Mononuclear cell (primary cell): ENCODE measurements around the gene ESRRB. TPM values are rescaled to one million over a fixed set of nuclear protein-coding genes. Genes with fewer than 3 reads are reported as not detected.

ENCODE experiments used
- H3K27me3 ChIP-seq: 2 replicates; pipeline ENCODE4 v1.6.0; 2011; ENCODE audit warnings: low read length, control low read depth; ENCODE audit not compliant: insufficient read depth
- H3K4me1 ChIP-seq: 2 replicates; pipeline ENCODE4 v1.5.1; 2011; ENCODE audit warnings: mild to moderate bottlenecking, low read length, control low read depth; ENCODE audit not compliant: insufficient read depth
- H3K4me3 ChIP-seq: 2 replicates; pipeline ENCODE4 v1.5.1; 2011; ENCODE audit warnings: mild to moderate bottlenecking, low read length, moderate library complexity
- H3K9me3 ChIP-seq: 2 replicates; pipeline ENCODE4 v1.5.1; 2011; ENCODE audit warnings: low read depth, mild to moderate bottlenecking, control low read depth, low read length
- total RNA-seq: library from RNA; depleted of rRNA; stranded (reverse); fragments of >200 nt; gene quantifications from one replicate; pipeline ENCODE4 v1.2.3, GENCODE V29; 2012

Gene ESRRB
- total RNA-seq, 1 donor: 0.10 TPM

- Histone ChIP-seq H3K4me1 (no peaks in the 10 kb centered on the region), H3K4me3 (no peak overlapping the region), H3K9me3 (no peaks in the 10 kb centered on the region), H3K27me3 (no peaks in the 10 kb centered on the region)
Measured at GRCh38 chr14:76538648-76539008, 162.7 kb downstream of the ESRRB start.

GRCh38 chr14:76539130-76539529 is 163.2 kb downstream of the ESRRB start:
- Histone ChIP-seq H3K9me3 (no peaks in the 10 kb centered on the region), H3K4me3 (no peak overlapping the region), H3K4me1 (no peaks in the 10 kb centered on the region), H3K27me3 (no peaks in the 10 kb centered on the region)

- Histone ChIP-seq H3K4me1 (no peaks in the 10 kb centered on the region), H3K27me3 (no peaks in the 10 kb centered on the region)
Measured at GRCh38 chr14:76541594-76542219, 165.8 kb downstream of the ESRRB start.

GRCh38 chr14:76546426-76547221 is 170.7 kb downstream of the ESRRB start:
- H3K9me3 ChIP-seq: no peaks in the 10 kb centered on the region
- H3K4me3 ChIP-seq: no peak overlapping the region

More at GRCh38 chr14:76541594-76542219, 165.8 kb downstream of the ESRRB start:
- Histone ChIP-seq H3K4me3 (no peak overlapping the region), H3K9me3 (no peaks in the 10 kb centered on the region)

GRCh38 chr14:76547831-76548230 is 171.9 kb downstream of the ESRRB start:
- Histone ChIP-seq H3K4me3 (no peak overlapping the region), H3K4me1 (no peaks in the 10 kb centered on the region), H3K27me3 (no peaks in the 10 kb centered on the region), H3K9me3 (no peaks in the 10 kb centered on the region)

More at GRCh38 chr14:76546426-76547221, 170.7 kb downstream of the ESRRB start:
- Histone ChIP-seq H3K27me3 (no peaks in the 10 kb centered on the region), H3K4me1 (no peaks in the 10 kb centered on the region)

GRCh38 chr14:76550534-76550933 is 174.6 kb downstream of the ESRRB start:
- Histone ChIP-seq H3K4me1 (no peaks in the 10 kb centered on the region), H3K27me3 (no peaks in the 10 kb centered on the region), H3K4me3 (no peak overlapping the region), H3K9me3 (no peaks in the 10 kb centered on the region)

GRCh38 chr14:76551116-76551515 is 175.2 kb downstream of the ESRRB start:
- no peak overlapping the region for H3K4me3 ChIP-seq
- no peaks in the 10 kb centered on the region for H3K9me3 ChIP-seq
- no peaks in the 10 kb centered on the region for H3K27me3 ChIP-seq
- H3K4me1 ChIP-seq: no peaks in the 10 kb centered on the region

Other genes starting within 250 kb of the ESRRB start
- gene GPATCH2L, start 224.2 kb upstream of the ESRRB start, total RNA-seq: 128 TPM